IPS-20b (cell line): ENCODE data around the gene SVOPL.

Experiments
- H3K27ac ChIP-seq: one replicate; pipeline ENCODE4 v1.5.1; 2013; ENCODE audit warnings: low read length
- H3K27me3 ChIP-seq: 2 replicates; pipeline ENCODE4 v1.6.1; 2013; ENCODE audit warnings: mild to moderate bottlenecking, low read length, inconsistent platforms; ENCODE audit not compliant: insufficient read depth
- H3K36me3 ChIP-seq: 2 replicates; pipeline ENCODE4 v1.6.1; 2013; ENCODE audit warnings: low read depth, mild to moderate bottlenecking, inconsistent platforms, low read length, moderate library complexity; ENCODE audit not compliant: insufficient read depth
- H3K4me1 ChIP-seq: 2 replicates; pipeline ENCODE4 v1.6.1; 2013; ENCODE audit warnings: mild to moderate bottlenecking, control low read depth, inconsistent platforms, low read length, moderate library complexity; ENCODE audit not compliant: insufficient read depth
- H3K4me3 ChIP-seq: 2 replicates; pipeline ENCODE4 v1.5.1; 2013; ENCODE audit warnings: mild to moderate bottlenecking, low read length, inconsistent platforms
- H3K9ac ChIP-seq: 2 replicates; pipeline ENCODE4 v1.6.1; 2013; ENCODE audit warnings: low read depth, mild to moderate bottlenecking, inconsistent platforms, low read length, moderate library complexity
- H3K9me3 ChIP-seq: 2 replicates; pipeline ENCODE4 v1.6.1; 2013; ENCODE audit warnings: mild to moderate bottlenecking, low read depth, low read length, inconsistent platforms; ENCODE audit not compliant: insufficient read depth

Gene SVOPL

GRCh38 chr7:138625084-138625848 is 75.9 kb downstream of the SVOPL start:
- no peak overlapping the region for H3K9ac ChIP-seq
- H3K9me3 ChIP-seq: no peaks in the 10 kb centered on the region
- no peaks in the 10 kb centered on the region for H3K36me3 ChIP-seq
- no peak overlapping the region for H3K4me3 ChIP-seq
- H3K27ac ChIP-seq: no peak overlapping the region
- peaks cover 3% of the 10 kb centered on the region; the same call in 1 of the 2 replicates for H3K4me1 ChIP-seq
- H3K27me3 ChIP-seq: no peaks in the 10 kb centered on the region

- H3K36me3 ChIP-seq: no peaks in the 10 kb centered on the region
- no peak overlapping the region for H3K9ac ChIP-seq
- H3K27me3 ChIP-seq: no peaks in the 10 kb centered on the region
- H3K4me1 ChIP-seq: peaks cover 3% of the 10 kb centered on the region; the same call in 1 of the 2 replicates
- no peak overlapping the region for H3K4me3 ChIP-seq
- no peaks in the 10 kb centered on the region for H3K9me3 ChIP-seq
- no peak overlapping the region for H3K27ac ChIP-seq
Observed at GRCh38 chr7:138622841-138623240, 78.3 kb downstream of the SVOPL start.

GRCh38 chr7:138618933-138619332 is 82.2 kb downstream of the SVOPL start:
- no peaks in the 10 kb centered on the region for H3K4me1 ChIP-seq
- no peak overlapping the region for H3K9ac ChIP-seq
- no peaks in the 10 kb centered on the region for H3K27me3 ChIP-seq
- H3K36me3 ChIP-seq: no peaks in the 10 kb centered on the region
- no peaks in the 10 kb centered on the region for H3K9me3 ChIP-seq
- no peak overlapping the region for H3K27ac ChIP-seq
- no peak overlapping the region for H3K4me3 ChIP-seq

GRCh38 chr7:138618506-138618905 is 82.7 kb downstream of the SVOPL start:
- H3K27ac ChIP-seq: no peak overlapping the region
- H3K36me3 ChIP-seq: no peaks in the 10 kb centered on the region
- H3K9me3 ChIP-seq: no peaks in the 10 kb centered on the region
- H3K9ac ChIP-seq: no peak overlapping the region
- no peaks in the 10 kb centered on the region for H3K27me3 ChIP-seq
- H3K4me1 ChIP-seq: no peaks in the 10 kb centered on the region
- no peak overlapping the region for H3K4me3 ChIP-seq

GRCh38 chr7:138616085-138616484 is 85.1 kb downstream of the SVOPL start:
- Histone ChIP-seq H3K27me3 (no peaks in the 10 kb centered on the region), H3K9ac (no peak overlapping the region), H3K27ac (no peak overlapping the region), H3K36me3 (no peaks in the 10 kb centered on the region), H3K9me3 (no peaks in the 10 kb centered on the region), H3K4me1 (no peaks in the 10 kb centered on the region), H3K4me3 (no peak overlapping the region)

- Histone ChIP-seq H3K27ac (no peak overlapping the region), H3K9me3 (no peaks in the 10 kb centered on the region)
Observed at GRCh38 chr7:138613630-138614029, 87.5 kb downstream of the SVOPL start.

GRCh38 chr7:138610671-138611170 is 90.4 kb downstream of the SVOPL start:
- no peaks in the 10 kb centered on the region for H3K27me3 ChIP-seq
- H3K9me3 ChIP-seq: no peaks in the 10 kb centered on the region; the same call in 1 of the 2 replicates
- H3K4me1 ChIP-seq: no peaks in the 10 kb centered on the region
- no peak overlapping the region for H3K27ac ChIP-seq
- no peak overlapping the region for H3K9ac ChIP-seq
- H3K4me3 ChIP-seq: no peak overlapping the region
- no peaks in the 10 kb centered on the region for H3K36me3 ChIP-seq

More at GRCh38 chr7:138613630-138614029, 87.5 kb downstream of the SVOPL start:
- Histone ChIP-seq H3K9ac (no peak overlapping the region), H3K4me1 (no peaks in the 10 kb centered on the region), H3K27me3 (no peaks in the 10 kb centered on the region), H3K4me3 (no peak overlapping the region), H3K36me3 (no peaks in the 10 kb centered on the region)

- H3K27me3 ChIP-seq: no peaks in the 10 kb centered on the region
- no peak overlapping the region for H3K4me3 ChIP-seq
- H3K9ac ChIP-seq: no peak overlapping the region
- H3K4me1 ChIP-seq: no peaks in the 10 kb centered on the region
- H3K9me3 ChIP-seq: no peaks in the 10 kb centered on the region; the same call in 1 of the 2 replicates
- no peak overlapping the region for H3K27ac ChIP-seq
- H3K36me3 ChIP-seq: no peaks in the 10 kb centered on the region
Observed at GRCh38 chr7:138608275-138608674, 92.9 kb downstream of the SVOPL start.

- Histone ChIP-seq H3K9ac (no peak overlapping the region), H3K27me3 (no peaks in the 10 kb centered on the region), H3K4me3 (no peak overlapping the region), H3K27ac (no peak overlapping the region), H3K36me3 (no peaks in the 10 kb centered on the region), H3K4me1 (no peaks in the 10 kb centered on the region), H3K9me3 (no peaks in the 10 kb centered on the region; the same call in 1 of the 2 replicates)
Observed at GRCh38 chr7:138607216-138608126, 93.7 kb downstream of the SVOPL start.

GRCh38 chr7:138606236-138606635 is 94.9 kb downstream of the SVOPL start:
- H3K9ac ChIP-seq: no peak overlapping the region
- no peaks in the 10 kb centered on the region for H3K4me1 ChIP-seq

GRCh38 chr7:138603549-138604318 is 97.4 kb downstream of the SVOPL start:
- Histone ChIP-seq H3K4me1 (no peaks in the 10 kb centered on the region), H3K9me3 (no peaks in the 10 kb centered on the region; the same call in 1 of the 2 replicates), H3K27ac (no peak overlapping the region), H3K4me3 (no peak overlapping the region), H3K9ac (no peak overlapping the region), H3K36me3 (no peaks in the 10 kb centered on the region), H3K27me3 (no peaks in the 10 kb centered on the region)

More at GRCh38 chr7:138606236-138606635, 94.9 kb downstream of the SVOPL start:
- Histone ChIP-seq H3K36me3 (no peaks in the 10 kb centered on the region), H3K4me3 (no peak overlapping the region), H3K9me3 (no peaks in the 10 kb centered on the region; the same call in 1 of the 2 replicates), H3K27ac (no peak overlapping the region), H3K27me3 (no peaks in the 10 kb centered on the region)
